GM18520 (cell line): Measurements from ENCODE around the gene HPGDS.
"Not testable (repeated sequence)": the region's sequence is repeated elsewhere in the genome, so short reads cannot be mapped to it uniquely, and the experiment has no call there.

ENCODE experiments used
- ATAC-seq: cut with Tn5 transposase; IDR thresholded peaks from one replicate; pipeline ENCODE4 v1.9.1; 2021; ENCODE audit not compliant: unreplicated experiment

HPGDS gene

GRCh38 chr4:94342694-94343093 lies at the start of gene HPGDS:
Gene HPGDS, minus strand, starts transcription at chr4:94342836. Its CDS starts 8,207 bp downstream, at chr4:94334629.
- ATAC-seq: no peak

GRCh38 chr4:94390804-94391410 lies 48.3 kb upstream of the HPGDS start:
- no peak for ATAC-seq

GRCh38 chr4:94389595-94390267 lies 47.1 kb upstream of the HPGDS start:
- ATAC-seq: no peak

GRCh38 chr4:94387965-94388364 lies 45.3 kb upstream of the HPGDS start:
- not testable (repeated sequence) for ATAC-seq

- ATAC-seq: not testable (repeated sequence)
Measured at GRCh38 chr4:94385452-94385851, 42.8 kb upstream of the HPGDS start.

GRCh38 chr4:94382891-94383290 lies 40.3 kb upstream of the HPGDS start:
- ATAC-seq: not testable (repeated sequence)

- ATAC-seq: no peak
Measured at GRCh38 chr4:94378047-94378446, 35.4 kb upstream of the HPGDS start.

GRCh38 chr4:94377294-94377693 lies 34.7 kb upstream of the HPGDS start:
- ATAC-seq: no peak

- ATAC-seq: no peak
Measured at GRCh38 chr4:94375364-94375763, 32.7 kb upstream of the HPGDS start.

- no peak for ATAC-seq
Measured at GRCh38 chr4:94373752-94374151, 31.1 kb upstream of the HPGDS start.

- no peak for ATAC-seq
Measured at GRCh38 chr4:94372991-94373390, 30.4 kb upstream of the HPGDS start.

- no peak for ATAC-seq
Measured at GRCh38 chr4:94372228-94372978, 29.8 kb upstream of the HPGDS start.

- no peak for ATAC-seq
Measured at GRCh38 chr4:94371290-94371689, 28.7 kb upstream of the HPGDS start.

- ATAC-seq: no peak
Measured at GRCh38 chr4:94370533-94371254, 28.1 kb upstream of the HPGDS start.

GRCh38 chr4:94369046-94369445 lies 26.4 kb upstream of the HPGDS start:
- ATAC-seq: no peak

GRCh38 chr4:94368459-94368858 lies 25.8 kb upstream of the HPGDS start:
- ATAC-seq: no peak

GRCh38 chr4:94365304-94365703 lies 22.7 kb upstream of the HPGDS start:
- no peak for ATAC-seq

- no peak for ATAC-seq
Measured at GRCh38 chr4:94364527-94364926, 21.9 kb upstream of the HPGDS start.

GRCh38 chr4:94363136-94363655 lies 20.6 kb upstream of the HPGDS start:
- ATAC-seq: no peak

GRCh38 chr4:94359838-94360237 lies 17.2 kb upstream of the HPGDS start:
- ATAC-seq: no peak

- no peak for ATAC-seq
Measured at GRCh38 chr4:94359221-94359620, 16.6 kb upstream of the HPGDS start.
